Endothelial cell of umbilical vein (primary cell): ENCODE results near the gene CHMP2B. TPM values are rescaled to one million over a fixed set of nuclear protein-coding genes. Genes with fewer than 3 reads are reported as not detected.

ENCODE experiments used
- BruUV-seq: library from RNA; stranded (reverse); fragments of 400-500 nt; replicated peaks from 2 replicates; lab custom pipeline; 2021; lab: Mats Ljungman, UMichigan
- CTCF ChIA-PET: fragments of 300-600, 350-600 bp; sonication (Branson Sonifier 250); formaldehyde crosslinking; loops from one replicate; lab custom pipeline; 2021; ENCODE audit warnings: antibody characterized with exemption, inconsistent platforms; lab: Charles Lee
- POLR2A ChIA-PET: fragments of 300-600, 350-600 bp; sonication (Branson Sonifier 250); formaldehyde crosslinking; loops from one replicate; lab custom pipeline; 2021; ENCODE audit warnings: antibody characterized with exemption, inconsistent platforms; lab: Charles Lee
- DNase-seq: peaks from one replicate; pipeline ENCODE4 v3.0.0-alpha.2; 2011; ENCODE audit warnings: low read depth, low spot score
- FAIRE-seq: peaks from 2 replicates; lab custom pipeline; 2011; peaks lifted over from hg19 to GRCh38; lab: Jason Lieb, UNC
- H2AFZ ChIP-seq: 2 replicates; pipeline ENCODE4 v1.6.0; 2012; ENCODE audit warnings: low read depth, low read length, control low read depth, inconsistent platforms
- H3K27ac ChIP-seq: 2 replicates; pipeline ENCODE4 v1.5.1; 2011; ENCODE audit warnings: low read depth, mild to moderate bottlenecking, control low read depth, low read length, moderate library complexity; ENCODE audit not compliant: insufficient read depth
- H3K27me3 ChIP-seq, 2 experiments: 2 replicates each; pipeline versions ENCODE4 v1.6.0 to v1.6.1; 2011; ENCODE audit warnings: low read length in 2 of 2, mixed read lengths in 1 of 2; ENCODE audit not compliant: control insufficient read depth in 2 of 2, insufficient read depth in 2 of 2
- H3K36me3 ChIP-seq, 2 experiments: 2 replicates in 1 of 2; 3 replicates in 1 of 2; pipeline ENCODE4 v1.5.1; 2011; ENCODE audit warnings: low read length in 2 of 2, mild to moderate bottlenecking in 1 of 2, moderate library complexity in 1 of 2; ENCODE audit not compliant: control insufficient read depth in 2 of 2, insufficient read depth in 2 of 2; ENCODE audit errors: extremely low read depth in 1 of 2
- H3K4me1 ChIP-seq: 3 replicates; pipeline ENCODE4 v1.5.1; 2011; ENCODE audit warnings: mild to moderate bottlenecking, low read length; ENCODE audit not compliant: control insufficient read depth, insufficient read depth; ENCODE audit errors: extremely low read depth
- H3K4me2 ChIP-seq: 2 replicates; pipeline ENCODE4 v1.6.1; 2011; ENCODE audit warnings: low read length, control low read depth, mixed read lengths; ENCODE audit not compliant: insufficient read depth
- H3K4me3 ChIP-seq, 3 experiments: fragments of 200-600 bp in 1 of 3; sonication (generic), shearing (Covaris generic) in 1 of 3; replicated peaks in 1 of 3; 2 replicates each; pipeline ENCODE4 v1.5.1; 2011 to 2016; ENCODE audit warnings: control low read depth in 3 of 3, low read length in 3 of 3, mild to moderate bottlenecking in 2 of 3, inconsistent platforms in 1 of 3, low read depth in 1 of 3, moderate library complexity in 1 of 3; ENCODE audit not compliant: insufficient read depth in 1 of 3
- H3K79me2 ChIP-seq: 2 replicates; pipeline ENCODE4 v1.6.0; 2012; ENCODE audit warnings: low read length, inconsistent platforms; ENCODE audit not compliant: control insufficient read depth, insufficient read depth
- H3K9ac ChIP-seq: replicated peaks from 2 replicates; pipeline ENCODE3; 2011; ENCODE audit warnings: low read length, control low read depth; ENCODE audit not compliant: insufficient read depth; ENCODE audit errors: extremely low read depth
- H3K9me1 ChIP-seq: replicated peaks from 3 replicates; pipeline ENCODE4 v1.6.0; 2011; ENCODE audit warnings: mild to moderate bottlenecking, low read length; ENCODE audit not compliant: control insufficient read depth, insufficient read depth; ENCODE audit errors: extremely low read depth
- H3K9me3 ChIP-seq: replicated peaks from 2 replicates; pipeline ENCODE4 v1.5.1; 2012; ENCODE audit warnings: low read length, inconsistent platforms; ENCODE audit not compliant: control insufficient read depth, insufficient read depth
- H4K20me1 ChIP-seq: replicated peaks from 2 replicates; pipeline ENCODE3; 2011; ENCODE audit warnings: mild to moderate bottlenecking, low read length; ENCODE audit not compliant: control insufficient read depth, insufficient read depth; ENCODE audit errors: extremely low read depth
- EZH2 ChIP-seq: IDR thresholded peaks from 2 replicates; pipeline ENCODE4 v1.6.1; 2012; ENCODE audit warnings: borderline replicate concordance, low read depth, mild to moderate bottlenecking, moderate library complexity, low read length, inconsistent platforms; ENCODE audit not compliant: severe bottlenecking
- FOS ChIP-seq: IDR thresholded peaks from 2 replicates; pipeline ENCODE4 v1.6.1; 2011; ENCODE audit warnings: mild to moderate bottlenecking, low read length, moderate library complexity, borderline replicate concordance; ENCODE audit not compliant: insufficient read depth
- GATA2 ChIP-seq: IDR thresholded peaks from 2 replicates; pipeline ENCODE4 v1.7.0; 2011; ENCODE audit warnings: low read depth, mild to moderate bottlenecking, moderate library complexity, mixed read lengths, low read length; ENCODE audit not compliant: insufficient read length, insufficient read depth
- JUN ChIP-seq: IDR thresholded peaks from 2 replicates; pipeline ENCODE4 v1.6.1; 2011; ENCODE audit warnings: borderline replicate concordance, low read depth; ENCODE audit not compliant: insufficient read length, insufficient read depth
- MYC ChIP-seq: IDR thresholded peaks from one replicate; pipeline ENCODE4 v1.6.1; 2011; ENCODE audit warnings: mild to moderate bottlenecking, low read depth, low read length
- POLR2A ChIP-seq: IDR thresholded peaks from 2 replicates; pipeline ENCODE4 v1.6.1; 2012; ENCODE audit warnings: low read depth, mild to moderate bottlenecking, control low read depth, low read length
- POLR2AphosphoS5 ChIP-seq: IDR thresholded peaks from 2 replicates; pipeline ENCODE4 v1.6.1; 2012; ENCODE audit warnings: low read depth, mild to moderate bottlenecking, control low read depth, low read length, moderate library complexity; ENCODE audit not compliant: insufficient read depth
- dilution Hi-C: fragments of 300-500 bp; cut with MboI; formaldehyde crosslinking; loops from one replicate; pipeline ENCODE4 v1.15.0; 2019; ENCODE audit warnings: low sequenced_read_pairs; ENCODE audit not compliant: extremely low pct_ligation_motif_present
- intact Hi-C: fragments of 100-400 bp; cut with micrococcal nuclease; formaldehyde crosslinking; loops from one replicate; pipeline ENCODE4 v1.10.0; 2022
- polyA plus RNA-seq, 4 experiments: library from polyadenylated mRNA; depleted of rRNA in 3 of 4; stranded (reverse) in 3 of 4; unstranded in 1 of 4; fragments of >200 nt; gene quantifications; 2 replicates each; pipeline versions ENCODE4 v1.2.1 to v1.2.3, GENCODE V29; 2011 to 2012; ENCODE audit warnings: missing spikeins in 1 of 4
- total RNA-seq: library from RNA; stranded (reverse); gene quantifications from 2 replicates; pipeline ENCODE4 v1.2.3, GENCODE V29; 2021
- TF ChIP-seq, protein P1 (sequence below): IDR thresholded peaks from 2 replicates; pipeline ENCODE4 v1.6.1; 2011; ENCODE audit not compliant: insufficient read depth, insufficient read length
- TF ChIP-seq, protein P2 (sequence below), 2 donors: IDR thresholded peaks; 1 replicate in 1 of 2; 2 replicates in 1 of 2; pipeline ENCODE4 v1.5.1; 2011; ENCODE audit warnings: low read length in 2 of 2, mild to moderate bottlenecking in 2 of 2, moderate library complexity in 2 of 2, control low read depth in 1 of 2, inconsistent platforms in 1 of 2, low read depth in 1 of 2; ENCODE audit not compliant: insufficient read depth in 1 of 2; ENCODE audit errors: extremely low read depth in 1 of 2

Gene CHMP2B
- total and polyA plus RNA-seq, 2 donors (not counting 3 experiments of a cell fraction or from before 2014, with no cell fraction given) = 6.8 to 22.0 TPM

DNA sequence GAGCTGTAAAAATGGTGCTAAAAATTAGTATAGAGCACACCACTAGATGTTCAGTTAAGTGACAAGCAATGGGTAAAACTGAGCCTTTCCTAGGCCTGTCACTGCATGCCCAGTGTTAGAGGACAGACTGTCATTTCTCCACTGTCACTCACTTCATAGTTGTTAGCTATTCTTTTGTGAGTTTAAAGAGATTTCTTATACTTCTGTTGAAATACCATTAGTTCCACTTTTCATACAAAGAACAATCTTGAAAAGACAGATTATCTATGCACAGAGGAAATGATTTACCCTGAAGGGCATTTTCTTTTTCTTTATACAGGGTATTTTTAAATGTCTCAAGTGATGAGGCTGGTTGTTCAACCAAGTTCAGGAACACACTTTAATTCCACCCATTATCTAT lies 28.3 kb upstream of the CHMP2B start:
- CTCF ChIA-PET = interaction anchor here (1.4 kb wide), 1 partner anchor 15 kb away, joined by 3 read pairs; no protein-coding TSS in a partner anchor
- H3K9me1 ChIP-seq = no peaks in the 10 kb centered on the region
- H3K4me3 ChIP-seq = no peak overlapping the region
- no TSS peak for BruUV-seq
- H3K27ac ChIP-seq = no peak overlapping the region
- no peaks in the 10 kb centered on the region for H4K20me1 ChIP-seq
- no peak overlapping the region for H3K9ac ChIP-seq
- no peaks in the 10 kb centered on the region for H3K79me2 ChIP-seq
- no peaks in the 10 kb centered on the region for H3K4me1 ChIP-seq
- H3K36me3 ChIP-seq = no peaks in the 10 kb centered on the region
- intact Hi-C loops = no loop called here
- POLR2A ChIA-PET = no interaction called here
- DNase-seq = no peak
- H3K4me2 ChIP-seq = no peak overlapping the region
- TF ChIP-seq GATA2 = no peak
- TF ChIP-seq, protein P1, sequence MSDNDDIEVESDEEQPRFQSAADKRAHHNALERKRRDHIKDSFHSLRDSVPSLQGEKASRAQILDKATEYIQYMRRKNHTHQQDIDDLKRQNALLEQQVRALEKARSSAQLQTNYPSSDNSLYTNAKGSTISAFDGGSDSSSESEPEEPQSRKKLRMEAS = no peak
- no peak for TF ChIP-seq MYC
- no peak for TF ChIP-seq POLR2AphosphoS5
- no peak for TF ChIP-seq JUN
- TF ChIP-seq FOS = no peak
- TF ChIP-seq, protein P2, sequence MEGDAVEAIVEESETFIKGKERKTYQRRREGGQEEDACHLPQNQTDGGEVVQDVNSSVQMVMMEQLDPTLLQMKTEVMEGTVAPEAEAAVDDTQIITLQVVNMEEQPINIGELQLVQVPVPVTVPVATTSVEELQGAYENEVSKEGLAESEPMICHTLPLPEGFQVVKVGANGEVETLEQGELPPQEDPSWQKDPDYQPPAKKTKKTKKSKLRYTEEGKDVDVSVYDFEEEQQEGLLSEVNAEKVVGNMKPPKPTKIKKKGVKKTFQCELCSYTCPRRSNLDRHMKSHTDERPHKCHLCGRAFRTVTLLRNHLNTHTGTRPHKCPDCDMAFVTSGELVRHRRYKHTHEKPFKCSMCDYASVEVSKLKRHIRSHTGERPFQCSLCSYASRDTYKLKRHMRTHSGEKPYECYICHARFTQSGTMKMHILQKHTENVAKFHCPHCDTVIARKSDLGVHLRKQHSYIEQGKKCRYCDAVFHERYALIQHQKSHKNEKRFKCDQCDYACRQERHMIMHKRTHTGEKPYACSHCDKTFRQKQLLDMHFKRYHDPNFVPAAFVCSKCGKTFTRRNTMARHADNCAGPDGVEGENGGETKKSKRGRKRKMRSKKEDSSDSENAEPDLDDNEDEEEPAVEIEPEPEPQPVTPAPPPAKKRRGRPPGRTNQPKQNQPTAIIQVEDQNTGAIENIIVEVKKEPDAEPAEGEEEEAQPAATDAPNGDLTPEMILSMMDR (IDR thresholded peaks at IDR 0.05; ENCODE audit: extremely low read depth in 1 of 2, insufficient read depth in 1 of 2, low read depth in 1 of 2, low read length in 2 of 2) = no peak
- no peak for TF ChIP-seq EZH2
- TF ChIP-seq POLR2A = no peak
- peaks cover 0 to 2% of the 10 kb centered on the region in 2 experiments for H3K27me3 ChIP-seq
- no peaks in the 10 kb centered on the region for H3K9me3 ChIP-seq
- FAIRE-seq = no peak
- no peak overlapping the region for H2AFZ ChIP-seq
- dilution Hi-C loops = no loop called here
